A549 treated with RU486 at 1 μM for 4 hours (cell line): Measurements from ENCODE around the gene SH3RF2. TPM values are rescaled to one million over a fixed set of nuclear protein-coding genes. Genes with fewer than 3 reads are reported as not detected.

ENCODE experiments used
- total RNA-seq: library from RNA; stranded (reverse); fragments of 200-300 nt; extraction: Qiagen RNA extraction; gene quantifications from 5 replicates; pipeline ENCODE4 v1.2.3, GENCODE V29; 2022; ENCODE audit warnings: low read depth

The SH3RF2 gene
- 2.9 to 3.8 TPM (median 3.2 TPM) in 5 replicates for total RNA-seq

GRCh38 chr5:145936401-145937131 is at the start of gene SH3RF2:
SH3RF2 (plus strand) TSS chr5:145936578; CDS start chr5:145937929, 1,351 bp downstream.

GRCh38 chr5:146105477-146105876 is 169.1 kb downstream of the SH3RF2 start, which contains the start of gene PLAC8L1:
PLAC8L1 (minus strand) TSS chr5:146105577; CDS start chr5:146104311, 1,266 bp downstream.

Other genes with a start within 250 kb of the SH3RF2 start
- gene PRELID2, start 101.2 kb upstream of the SH3RF2 start, total RNA-seq: 6.8 to 10.9 TPM (median 7.8 TPM) in 5 replicates
- gene GRXCR2, start 63.6 kb upstream of the SH3RF2 start, total RNA-seq: not detected in 5 replicates
- 0.29 TPM in 1 of 5 replicates, not detected in the others for gene PLAC8L1, start 169.0 kb downstream of the SH3RF2 start, total RNA-seq
- 55.1 to 62.0 TPM (median 55.9 TPM) in 5 replicates for gene LARS1, start 246.1 kb downstream of the SH3RF2 start, total RNA-seq